ENCODE results near the gene NPR2.

Gene NPR2

DNA sequence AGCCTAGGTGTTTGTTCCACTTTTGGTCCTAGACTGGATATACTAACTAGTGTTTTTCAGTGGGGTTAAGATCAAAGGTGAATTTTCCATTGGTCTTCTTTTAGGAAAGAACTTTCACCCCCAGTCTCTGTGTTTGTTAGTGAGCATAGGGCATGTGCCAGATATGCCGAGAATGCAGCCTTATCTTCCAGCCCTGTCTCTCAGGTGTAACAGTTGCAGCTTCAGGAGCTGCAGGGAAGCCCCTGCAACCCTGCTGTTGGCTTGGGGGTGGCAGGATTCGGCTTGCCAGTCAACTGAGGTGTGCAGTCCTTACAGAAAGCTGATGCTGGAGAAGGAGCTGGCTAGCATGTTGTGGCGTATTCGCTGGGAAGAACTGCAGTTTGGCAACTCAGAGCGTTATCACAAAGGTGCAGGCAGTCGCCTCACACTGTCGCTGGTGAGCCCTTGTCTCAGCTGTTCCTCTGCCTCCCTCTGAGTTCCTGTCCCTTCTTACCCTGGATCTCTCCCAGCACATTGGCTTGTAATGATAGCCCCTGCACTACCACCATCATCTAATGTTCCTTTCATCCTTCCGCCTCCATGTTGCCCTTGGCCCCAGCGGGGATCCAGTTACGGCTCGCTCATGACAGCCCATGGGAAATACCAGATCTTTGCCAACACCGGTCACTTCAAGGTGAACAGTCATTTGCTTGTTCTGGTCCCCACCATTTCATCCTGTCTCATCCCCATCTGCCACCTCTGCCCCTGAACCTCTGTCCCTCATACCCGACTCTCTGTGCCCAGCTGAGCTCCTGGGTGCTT lies 10.1 kb downstream of the NPR2 start:
- DNase-seq = no peak

DNA sequence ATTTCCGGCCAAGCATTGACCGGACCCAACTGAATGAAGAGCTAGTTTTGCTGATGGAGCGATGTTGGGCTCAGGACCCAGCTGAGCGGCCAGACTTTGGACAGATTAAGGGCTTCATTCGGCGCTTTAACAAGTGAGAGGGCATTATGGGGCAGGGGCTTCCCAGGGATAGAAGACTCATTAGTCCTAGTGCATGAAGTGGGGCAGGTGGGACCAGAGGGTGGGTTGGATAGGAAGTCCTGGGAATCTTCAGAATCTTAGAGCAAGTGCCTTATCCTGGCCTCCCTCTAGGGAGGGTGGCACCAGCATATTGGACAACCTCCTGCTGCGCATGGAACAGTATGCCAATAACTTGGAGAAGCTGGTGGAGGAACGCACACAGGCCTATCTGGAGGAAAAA lies 14.7 kb downstream of the NPR2 start:
- no peak for DNase-seq

DNA sequence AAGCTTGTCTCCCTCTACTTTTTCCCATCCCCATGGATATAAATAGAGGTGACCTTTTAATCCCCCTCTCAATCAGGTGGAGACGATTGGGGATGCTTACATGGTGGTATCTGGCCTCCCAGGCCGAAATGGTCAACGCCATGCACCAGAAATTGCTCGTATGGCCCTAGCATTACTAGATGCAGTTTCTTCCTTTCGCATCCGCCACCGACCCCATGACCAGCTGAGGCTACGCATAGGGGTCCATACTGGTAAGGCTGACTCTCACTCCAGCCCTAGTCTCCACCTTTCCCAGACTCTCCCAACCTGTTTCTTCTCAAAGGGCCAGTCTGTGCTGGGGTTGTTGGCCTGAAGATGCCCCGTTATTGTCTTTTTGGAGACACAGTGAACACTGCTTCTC lies 17.0 kb downstream of the NPR2 start:
- no peak for DNase-seq

DNA sequence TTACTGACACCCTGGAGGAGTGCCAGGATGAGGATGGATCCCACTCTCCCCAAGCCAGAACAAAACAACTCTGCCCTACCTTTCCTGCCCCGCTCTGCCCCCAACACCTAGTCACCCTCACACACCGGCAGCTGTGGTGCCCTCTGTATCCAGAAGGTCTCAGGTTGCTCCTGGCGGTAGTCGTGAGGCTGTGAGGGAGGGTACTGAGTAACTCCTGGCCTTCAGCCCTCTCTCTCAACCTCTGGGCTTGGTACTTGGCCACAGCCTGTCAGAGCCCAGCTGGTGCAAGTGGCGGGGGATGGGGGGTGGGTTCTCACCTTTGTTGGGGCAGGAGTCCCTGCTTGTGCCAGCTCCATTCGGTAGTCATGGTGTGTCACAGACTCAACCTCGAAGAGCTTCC lies 18.7 kb downstream of the NPR2 start:
- DNase-seq = no peak

DNA sequence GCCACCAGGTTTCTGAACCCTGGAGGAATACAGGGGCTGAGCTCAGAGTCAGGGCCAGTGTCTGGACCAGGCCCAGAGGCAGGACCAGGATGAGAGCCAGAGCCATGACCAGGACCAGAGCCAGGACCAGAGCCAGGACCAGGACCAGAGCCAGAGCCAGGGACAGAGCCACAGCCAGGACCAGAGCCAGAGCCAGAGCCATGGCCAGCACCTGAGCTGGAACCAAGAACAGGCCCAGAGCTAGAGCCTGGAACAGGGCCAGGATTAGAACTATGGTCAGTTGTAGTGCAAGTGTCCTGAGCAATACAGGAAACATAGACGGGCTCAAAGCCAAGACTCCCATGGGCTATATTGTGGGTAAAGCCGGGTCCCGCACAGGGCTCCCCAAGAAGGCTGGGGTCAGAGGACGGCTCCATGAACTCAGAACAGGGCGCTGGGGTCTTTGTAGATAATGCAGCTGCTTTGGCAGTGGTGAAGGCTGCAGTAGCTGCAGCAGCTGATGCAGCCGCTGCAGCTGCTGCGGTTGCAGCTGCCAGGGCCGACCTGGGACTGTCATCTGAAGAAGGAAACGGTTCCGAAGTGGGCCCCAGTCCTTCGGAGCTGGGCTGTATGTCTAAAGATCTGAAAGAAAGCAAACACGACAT lies 20.1 kb downstream of the NPR2 start:
- no peak for DNase-seq

DNA sequence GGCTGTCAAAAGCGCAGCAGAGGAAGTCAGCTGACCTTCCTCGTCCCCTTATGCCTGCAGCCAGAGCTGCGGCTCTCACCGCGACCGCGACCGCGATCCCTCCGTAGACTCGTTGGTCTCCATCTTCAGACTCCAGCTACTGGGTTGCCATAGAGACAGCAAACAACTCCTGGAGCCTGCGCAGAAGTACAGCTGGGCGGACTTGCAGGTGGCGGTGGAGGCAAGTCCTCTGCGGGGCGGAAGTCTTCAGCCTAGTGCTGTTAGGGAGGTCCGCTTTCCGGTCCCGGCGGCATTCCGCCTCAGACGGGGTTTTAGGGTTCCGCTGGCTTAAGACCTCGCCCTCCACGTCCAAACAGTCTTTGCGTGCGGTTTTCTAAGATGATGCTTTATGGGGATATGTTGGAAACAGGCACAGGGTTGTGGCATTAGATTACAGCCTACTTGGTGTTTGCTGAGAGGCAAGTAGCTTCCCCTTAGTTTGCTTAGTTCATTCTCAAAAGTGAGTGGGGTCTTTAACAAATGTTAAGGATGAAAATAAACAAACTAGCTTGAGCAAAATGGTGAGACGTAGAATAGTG lies 20.7 kb downstream of the NPR2 start, which contains the start of gene SPAG8:
TSS of gene SPAG8 (minus strand) at position 238 of the 578 bp plus-strand sequence. CDS start at position 123, 115 bp downstream.
- DNase-seq = peak; percentile 97

DNA sequence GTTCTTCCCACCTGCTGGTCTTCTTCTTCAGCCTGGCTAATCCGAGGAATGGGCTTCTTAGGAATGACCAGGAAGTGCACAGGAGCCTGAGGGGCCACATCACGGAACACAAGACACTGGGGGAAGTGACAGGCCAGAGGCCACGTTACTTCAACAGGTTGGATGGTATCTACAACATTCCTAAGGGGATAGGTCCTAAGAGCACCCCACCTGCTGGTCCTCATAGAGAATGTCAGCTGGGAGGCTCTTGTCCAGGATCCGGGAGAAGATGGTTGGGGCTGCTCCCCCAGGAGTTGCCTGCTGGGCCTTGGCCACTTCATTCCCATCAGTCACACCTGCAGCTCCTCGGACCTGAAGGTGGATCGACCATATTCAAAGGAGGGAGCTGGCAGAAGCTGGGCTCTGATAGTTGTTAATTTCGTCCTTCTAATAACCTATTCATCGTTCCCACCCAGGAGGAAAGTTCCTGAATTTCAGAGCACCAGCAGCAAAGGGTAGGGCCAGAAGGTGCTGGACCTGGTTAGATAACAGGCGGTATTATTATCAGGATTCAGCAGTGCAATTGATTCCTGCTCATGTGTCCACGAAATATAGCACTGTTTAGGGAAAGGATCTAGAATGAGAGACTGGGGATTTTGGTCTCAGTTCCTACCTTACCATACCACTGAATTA lies 22.2 kb downstream of the NPR2 start:
- DNase-seq = peak; percentile 58

DNA sequence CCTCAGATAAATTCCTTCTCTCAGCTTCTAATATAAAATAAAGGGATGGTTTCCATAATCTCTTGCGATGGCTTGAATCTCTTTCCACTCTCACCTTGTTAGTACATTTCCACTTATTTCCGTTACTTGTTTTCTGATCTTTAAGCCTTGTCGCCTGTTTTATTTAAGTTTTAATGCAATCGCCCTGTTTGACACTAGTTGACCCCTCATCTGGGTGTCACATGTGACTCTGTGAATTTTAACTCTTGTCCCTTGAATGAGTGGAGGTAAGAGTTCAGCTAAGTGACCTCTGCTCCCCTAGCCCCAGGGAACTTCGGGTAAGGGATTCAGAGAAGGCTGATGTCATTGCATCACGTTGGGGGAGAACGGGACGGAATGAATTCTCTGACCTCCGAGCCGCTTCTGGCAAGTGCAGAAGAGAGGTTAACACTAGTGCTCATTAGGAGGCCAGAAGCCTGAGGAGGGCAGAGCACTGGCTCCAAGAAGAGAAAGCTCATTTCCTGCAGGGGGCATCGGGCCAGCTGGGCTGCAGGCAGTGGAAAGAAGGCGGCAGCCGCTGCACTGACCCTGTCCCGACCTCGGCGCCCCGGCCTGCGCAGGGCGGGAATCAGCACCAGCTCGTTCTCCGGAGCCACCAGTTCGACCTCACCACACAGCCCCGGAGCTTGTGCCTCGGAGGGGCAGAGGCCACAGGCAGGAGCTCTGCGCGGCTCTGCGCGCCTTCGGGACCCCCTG lies 22.9 kb downstream of the NPR2 start:
- peak; percentile 85 for DNase-seq

DNA sequence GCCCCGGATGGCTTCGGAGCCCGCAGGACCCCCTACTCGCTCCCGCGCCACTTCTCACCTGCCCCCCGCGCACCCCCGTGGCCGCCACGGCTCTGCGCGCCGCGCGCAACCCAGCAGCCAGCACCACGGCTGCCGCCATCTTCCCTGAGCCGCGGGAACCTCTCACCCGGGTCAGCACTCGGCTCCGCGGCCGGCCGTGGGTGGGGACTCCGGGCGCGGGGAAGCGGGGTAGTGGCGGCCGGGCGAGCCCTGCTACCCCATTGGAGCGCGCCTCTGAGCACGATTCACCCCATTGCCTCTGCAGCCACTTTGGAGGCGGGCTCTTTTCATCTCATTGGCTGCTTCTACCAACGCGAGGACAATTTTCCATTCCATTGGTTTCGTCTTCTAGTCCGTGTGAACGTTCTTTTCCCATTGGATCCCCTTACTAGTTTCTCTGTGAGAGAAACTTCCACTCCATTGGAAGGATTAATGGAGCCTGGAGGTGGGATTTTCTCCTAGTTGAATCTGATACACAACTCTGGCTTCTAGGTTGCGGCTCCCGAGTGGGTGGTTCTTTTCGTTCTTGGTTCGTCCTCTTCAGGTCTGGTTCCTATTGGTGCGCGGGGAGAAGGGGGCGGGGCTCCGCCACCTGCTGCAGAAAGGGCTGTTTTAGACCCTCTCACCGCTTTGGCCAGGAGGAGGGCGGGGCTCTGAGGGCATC lies 23.6 kb downstream of the NPR2 start, which contains the start of gene HINT2:
TSS of gene HINT2 (minus strand) at position 202 of the 703 bp plus-strand sequence. CDS start at position 139, 63 bp downstream.
- peak; percentile 99 for DNase-seq

DNA sequence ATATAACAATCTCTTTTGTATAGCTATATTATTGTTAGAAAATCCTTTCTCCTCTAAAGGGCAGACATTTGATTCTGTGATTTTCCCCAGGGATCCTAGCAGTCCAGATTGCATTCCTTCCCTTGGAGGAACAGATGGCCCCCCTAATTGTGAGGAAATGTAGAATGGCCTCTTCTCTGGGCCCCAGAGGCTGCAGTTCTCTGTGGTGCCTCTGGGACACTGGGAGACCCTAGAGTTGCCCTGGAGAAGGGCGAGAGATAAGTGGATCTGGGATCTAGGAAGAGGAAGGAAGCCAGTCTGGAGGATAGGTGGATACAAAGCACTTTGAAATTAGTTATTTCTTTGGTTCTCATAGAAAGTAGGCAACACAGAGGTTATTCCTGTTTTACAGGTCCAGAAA lies 25.3 kb downstream of the NPR2 start:
- DNase-seq = no peak

DNA sequence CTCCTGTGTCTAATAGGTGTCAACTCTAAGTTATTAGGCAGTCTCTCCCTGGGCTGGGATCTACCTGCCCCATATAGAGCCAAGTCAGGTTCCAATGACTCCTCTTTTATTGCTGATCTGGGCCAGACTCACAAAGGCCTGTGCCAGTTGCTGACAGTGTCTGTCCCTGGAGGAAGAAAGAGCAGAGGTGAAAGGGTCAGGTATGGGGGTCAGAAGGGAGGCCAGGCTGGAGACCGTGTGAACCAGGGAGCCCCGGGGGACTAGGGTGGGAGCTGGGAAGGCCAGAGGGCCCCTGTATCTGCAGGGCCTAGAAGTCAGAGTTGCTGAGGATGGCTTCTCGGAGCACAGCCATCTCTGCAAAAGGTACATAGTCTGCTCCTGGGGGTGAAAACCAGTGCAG lies 26.9 kb downstream of the NPR2 start:
- no peak for DNase-seq

DNA sequence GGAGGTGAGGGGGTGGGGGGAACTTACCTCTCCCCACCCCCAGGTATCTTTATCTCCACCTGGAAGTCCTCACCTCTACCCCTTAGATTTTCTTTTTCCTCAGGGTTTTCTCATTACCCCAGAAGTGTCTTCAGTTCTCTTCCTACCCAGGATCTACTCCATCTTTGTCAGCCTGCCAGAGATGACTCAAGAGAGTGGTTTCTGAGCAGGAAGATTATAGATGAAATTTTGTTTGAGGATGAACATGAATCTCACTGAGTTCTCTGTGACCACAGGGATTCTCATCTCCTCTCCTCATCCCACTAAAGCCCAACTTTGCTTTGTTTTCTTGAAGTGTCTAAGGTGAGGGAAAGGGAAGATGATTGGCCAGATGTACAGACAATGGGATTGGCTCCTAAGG lies 28.7 kb downstream of the NPR2 start:
- peak; percentile 21 for DNase-seq

DNA sequence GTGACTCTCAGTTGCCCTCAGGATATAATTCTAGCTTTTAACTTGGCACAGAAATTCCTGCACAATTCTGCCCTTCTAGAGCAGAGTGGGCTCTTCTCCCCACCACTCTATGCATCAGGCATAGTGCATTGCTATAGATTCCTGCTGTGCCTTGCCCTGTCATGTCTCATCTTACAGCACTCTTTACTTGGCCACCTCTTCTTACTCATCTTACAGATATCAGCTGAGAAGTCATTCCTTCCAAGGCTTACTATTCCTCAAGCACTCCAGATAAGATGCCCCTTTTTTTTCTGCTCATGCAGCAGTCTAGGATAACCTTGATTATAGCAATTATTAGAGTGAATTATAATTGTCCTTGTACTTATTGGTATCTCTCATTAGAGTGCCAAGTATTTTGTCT lies 31.5 kb downstream of the NPR2 start:
- no peak for DNase-seq

DNA sequence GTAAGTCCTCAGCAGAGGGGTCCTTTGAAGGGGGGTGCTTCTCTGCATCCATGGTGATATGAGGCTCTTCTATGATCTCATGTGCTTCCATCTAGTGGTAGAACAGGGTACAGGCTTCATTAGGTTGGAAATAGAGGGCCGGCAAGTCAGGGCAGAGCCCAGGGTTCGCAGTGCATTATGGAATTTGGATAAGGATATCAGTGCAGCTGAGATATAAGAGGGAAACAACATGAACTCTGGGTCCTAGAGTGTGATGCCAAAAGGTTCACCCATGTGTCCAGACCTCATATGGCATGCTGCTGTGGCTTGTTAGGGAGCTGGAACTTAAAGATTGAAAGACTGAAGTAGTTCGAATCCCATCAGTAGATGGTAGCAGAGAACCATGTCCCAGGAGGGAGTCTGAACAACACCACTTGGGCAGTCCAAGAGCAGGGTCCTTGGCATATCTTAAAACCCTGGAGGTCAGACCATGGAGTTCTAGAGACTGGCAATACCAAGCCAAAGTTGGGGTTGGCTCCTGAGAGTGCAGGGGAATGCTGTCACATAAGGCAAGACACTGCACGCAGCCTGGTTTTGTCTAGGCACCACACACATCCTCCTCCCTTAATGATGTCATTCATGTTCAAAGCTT lies 34.8 kb downstream of the NPR2 start:
- DNase-seq = peak; percentile 78

DNA sequence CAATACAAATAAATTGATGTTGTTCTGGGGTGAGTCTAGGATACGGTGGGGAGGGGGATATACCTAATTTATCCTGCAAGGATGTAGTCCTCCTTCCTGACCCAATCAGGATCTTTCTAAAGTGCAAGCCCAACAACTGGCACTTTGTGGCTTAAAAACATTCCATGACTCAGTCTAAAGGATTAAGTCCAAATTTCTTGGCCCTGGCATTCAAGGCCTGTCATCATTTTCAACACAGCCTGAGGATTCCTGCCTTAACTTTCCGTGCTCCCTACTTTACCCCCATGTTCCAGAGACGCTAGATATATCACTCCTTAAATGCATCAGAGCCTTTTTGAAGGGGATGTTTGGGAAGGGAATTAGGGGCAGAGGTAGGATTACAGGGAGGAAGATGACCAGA lies 36.1 kb downstream of the NPR2 start:
- DNase-seq = no peak

DNA sequence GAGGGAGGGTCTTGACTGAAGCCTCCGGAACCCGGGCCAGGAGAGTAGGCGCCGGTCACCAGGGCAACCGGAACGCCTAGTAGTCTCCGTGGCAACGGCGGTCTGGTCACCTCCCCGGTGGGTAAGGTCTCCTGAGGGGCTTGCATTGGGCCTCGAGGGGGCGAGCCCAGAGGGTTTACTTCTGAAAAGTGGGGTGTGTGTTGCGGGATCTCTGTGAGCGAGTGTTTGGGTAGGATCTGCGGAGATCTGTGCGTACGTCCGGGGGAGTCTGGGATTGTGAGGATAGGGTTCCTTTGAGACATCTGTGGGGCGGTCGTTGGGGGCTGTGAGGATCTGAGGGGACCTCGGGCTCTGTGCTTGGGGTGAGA lies 37.3 kb downstream of the NPR2 start, which contains the start of gene FAM221B:
TSS of gene FAM221B (minus strand) at position 17 of the 368 bp plus-strand sequence. CDS start 2,571 bp downstream, outside the sequence.
- no peak for DNase-seq

DNA sequence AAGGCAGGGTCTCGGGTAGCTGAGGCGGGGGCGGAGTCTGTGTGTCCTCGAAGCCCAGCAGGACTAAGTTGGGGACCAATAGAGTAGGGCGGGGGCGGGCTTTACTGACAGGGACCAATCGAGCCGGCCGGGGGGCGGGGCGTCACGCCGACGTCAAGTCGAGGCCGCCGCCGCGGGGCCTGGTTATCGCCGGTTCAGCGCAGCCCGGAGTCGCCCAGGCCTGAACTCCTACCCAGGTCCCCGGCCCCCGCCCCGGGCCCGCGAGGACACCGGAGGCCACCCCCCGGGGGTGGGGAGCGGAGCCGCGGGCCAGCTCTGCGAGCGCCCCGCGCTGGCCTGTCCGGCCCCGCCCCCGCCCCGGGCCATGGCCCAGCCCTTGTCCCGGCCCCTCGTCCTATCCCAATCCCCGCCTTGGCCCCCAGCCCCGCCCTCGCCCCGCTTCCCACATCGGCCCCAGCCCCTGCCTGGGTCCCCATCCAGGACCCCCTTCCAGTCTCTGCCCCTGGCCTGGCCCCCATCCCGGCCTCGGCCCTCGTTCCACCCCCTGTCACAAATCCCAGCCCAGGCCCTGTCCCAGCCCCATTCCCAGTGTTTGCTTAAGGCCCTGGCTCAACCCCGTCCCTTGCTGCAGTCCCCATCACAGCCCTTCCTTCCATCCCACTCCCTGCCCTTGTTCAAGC lies 37.8 kb downstream of the NPR2 start, which contains the start of gene TMEM8B:
TSS of gene TMEM8B (plus strand) at position 145 of the 680 bp plus-strand sequence. CDS start at position 365, 220 bp downstream.
- peak; percentile 91 for DNase-seq

DNA sequence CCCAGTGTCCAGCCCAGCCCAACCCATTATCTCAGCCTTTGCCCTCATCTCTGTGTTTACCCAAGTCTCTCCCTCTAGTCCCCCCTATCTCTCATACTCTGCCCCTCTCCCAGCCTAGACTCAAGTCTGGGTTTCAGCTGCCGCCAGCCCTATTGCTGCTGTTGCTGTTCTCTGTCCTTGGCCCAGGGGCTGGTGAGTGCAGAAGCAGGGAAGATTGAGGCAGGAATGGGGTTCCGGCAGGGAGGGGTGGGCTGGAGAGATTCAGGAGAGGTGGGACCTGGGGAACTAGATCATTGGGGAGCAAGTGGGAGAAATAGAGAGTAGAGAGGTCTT lies 38.3 kb downstream of the NPR2 start:
- DNase-seq = no peak

DNA sequence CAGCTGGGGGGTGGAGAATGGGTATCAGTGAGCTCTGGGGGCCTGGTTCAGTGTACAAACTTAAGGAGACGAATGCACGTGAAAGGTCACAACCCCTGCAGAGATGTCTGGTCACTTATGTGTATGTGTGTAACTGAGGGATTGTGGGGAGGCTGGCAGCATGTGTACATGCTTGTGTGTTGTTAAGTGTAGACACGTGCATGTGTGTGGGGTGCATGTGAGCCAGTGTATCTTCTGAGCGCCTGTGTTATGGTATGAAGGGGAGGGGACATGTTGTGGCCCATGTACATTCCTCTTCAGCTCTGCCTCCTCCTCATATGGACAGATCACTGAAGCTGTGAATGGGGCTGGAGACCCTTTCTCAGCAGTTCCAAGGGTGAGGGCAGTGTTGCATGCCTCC lies 39.6 kb downstream of the NPR2 start:
- DNase-seq = no peak

DNA sequence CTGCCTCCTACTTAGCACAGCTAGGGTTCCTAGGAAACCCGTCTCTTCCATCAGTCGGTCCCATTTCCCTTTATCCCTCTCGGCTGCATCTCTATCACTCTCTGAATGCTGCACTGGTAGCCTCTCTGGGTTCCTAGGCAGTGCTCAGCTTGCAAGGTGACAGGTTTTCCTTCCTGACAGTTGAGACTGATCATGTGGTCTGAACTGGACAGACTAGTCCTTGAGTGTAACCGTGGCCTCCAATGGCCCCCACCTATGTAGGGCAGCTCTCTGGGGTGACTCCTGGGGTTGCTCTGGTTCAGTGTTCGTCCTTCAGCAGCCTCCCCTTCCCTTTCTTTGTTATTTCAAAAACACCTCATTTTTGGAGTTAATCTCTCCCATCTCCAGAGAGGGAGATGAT lies 41.4 kb downstream of the NPR2 start:
- no peak for DNase-seq

All from OCI-M1 (cell line).